Kidney capillary endothelial cell (primary cell): ENCODE measurements around the gene KCTD21.

Source experiments
- DNase-seq: peaks from one replicate; pipeline ENCODE4 v3.0.0-alpha.2; 2018; ENCODE audit warnings: low spot score

Gene KCTD21

GRCh38 chr11:78218707-78219492 lies 30.5 kb upstream of the KCTD21 start:
- DNase-seq, result no peak

DNA sequence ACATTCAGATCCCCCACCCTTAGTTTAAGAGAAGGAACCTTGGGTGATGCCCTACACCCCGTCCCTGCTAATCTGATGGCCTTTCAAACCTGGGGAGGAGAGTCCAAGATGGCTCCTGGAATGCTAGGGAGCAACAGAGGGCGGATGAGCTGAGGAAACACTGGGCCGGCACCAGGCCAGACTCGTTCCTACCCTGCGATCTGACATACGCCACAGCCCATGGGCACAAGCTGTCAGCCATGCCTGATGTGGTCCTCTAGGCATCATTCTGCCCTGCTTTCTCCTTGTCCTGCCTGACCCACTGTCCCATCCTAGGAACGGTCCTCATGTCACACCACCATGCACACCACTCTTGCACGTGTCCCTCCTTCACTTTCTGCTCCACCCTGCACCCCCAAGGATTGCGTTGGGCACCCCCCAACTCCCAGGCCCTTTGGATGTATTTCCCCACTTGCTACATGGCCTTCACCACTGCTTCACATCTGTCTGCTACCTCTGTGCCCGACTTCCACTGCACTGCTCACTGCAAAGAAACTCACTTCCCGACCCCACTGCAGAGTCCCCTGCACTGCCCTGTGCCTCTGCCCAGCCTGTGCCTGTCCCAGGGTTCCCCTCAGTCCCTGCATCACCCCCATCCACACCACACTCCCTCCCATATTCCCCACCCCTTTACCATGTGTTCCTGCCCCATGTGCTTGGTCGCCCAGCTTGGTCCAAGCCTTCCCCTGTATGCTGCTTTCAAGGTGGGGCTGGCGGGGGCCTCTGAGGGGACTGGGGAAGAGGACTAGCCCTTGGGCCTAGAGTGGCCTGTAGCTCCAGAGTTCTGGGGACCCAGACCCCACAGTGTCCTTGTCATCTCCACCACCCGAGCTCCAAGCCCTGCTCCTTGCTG lies 29.5 kb upstream of the KCTD21 start:
- no peak for DNase-seq

DNA sequence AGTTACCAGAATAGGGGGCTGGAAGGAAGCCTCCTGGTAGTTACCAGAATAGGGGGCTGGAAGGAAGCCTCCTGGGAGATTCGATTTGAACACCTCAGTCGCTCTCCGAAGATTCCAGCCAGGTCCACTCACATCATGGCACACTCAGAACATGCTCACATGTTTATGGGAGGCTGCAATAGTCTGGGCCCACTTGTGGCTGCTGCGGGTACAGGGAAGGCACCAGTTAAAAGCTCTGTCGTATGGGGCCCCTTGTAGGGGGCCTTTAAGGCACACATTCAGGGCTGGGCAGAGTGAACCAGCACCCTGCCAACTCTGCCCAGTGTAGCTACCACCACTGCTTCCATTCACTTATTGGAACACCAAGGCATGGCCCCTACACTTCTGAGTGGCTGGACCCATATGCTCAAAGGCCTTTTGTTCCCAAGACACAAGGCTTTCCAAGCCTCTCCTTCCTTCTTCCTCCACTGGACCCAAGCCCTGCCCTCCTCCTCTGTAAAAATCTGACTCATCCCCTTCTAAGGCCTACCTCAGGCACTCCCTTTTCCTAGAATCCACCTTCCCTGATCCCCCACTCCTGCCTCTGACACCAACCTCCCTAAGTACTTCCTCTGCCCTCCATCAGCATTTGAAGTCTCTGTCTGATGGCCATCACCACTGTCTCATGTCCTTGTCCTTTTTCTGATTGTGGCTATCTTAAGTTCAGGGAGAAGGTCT lies 28.3 kb upstream of the KCTD21 start:
- DNase-seq, result no peak

DNA sequence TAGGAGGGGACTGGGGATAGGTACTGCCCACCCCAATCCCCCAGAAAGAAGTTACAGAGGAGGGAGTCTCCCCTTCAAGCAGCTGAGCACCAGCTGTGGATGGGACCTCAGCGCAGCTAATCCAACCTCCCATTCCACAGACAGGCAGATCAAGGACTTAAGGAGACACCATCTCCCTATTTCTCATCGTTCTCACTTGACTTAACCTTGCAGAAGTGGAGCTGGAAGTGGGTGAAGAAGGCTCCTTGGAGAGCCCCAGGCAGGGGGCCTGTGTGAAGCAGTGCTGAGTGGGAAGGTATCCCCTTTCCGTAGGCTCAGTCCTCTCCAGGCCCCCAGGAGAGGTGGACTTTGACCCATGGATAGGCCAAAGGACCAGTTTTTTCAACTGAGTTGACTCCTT lies 27.6 kb upstream of the KCTD21 start:
- no peak for DNase-seq

GRCh38 chr11:78214331-78215194 lies 26.1 kb upstream of the KCTD21 start:
- no peak for DNase-seq

- DNase-seq, result no peak
These were observed 25.3 kb upstream of the KCTD21 start for GRCh38 chr11:78213526-78214330.

GRCh38 chr11:78212586-78213371 lies 24.4 kb upstream of the KCTD21 start:
- DNase-seq, result no peak

GRCh38 chr11:78211565-78211964 lies 23.1 kb upstream of the KCTD21 start:
- DNase-seq, result no peak

DNA sequence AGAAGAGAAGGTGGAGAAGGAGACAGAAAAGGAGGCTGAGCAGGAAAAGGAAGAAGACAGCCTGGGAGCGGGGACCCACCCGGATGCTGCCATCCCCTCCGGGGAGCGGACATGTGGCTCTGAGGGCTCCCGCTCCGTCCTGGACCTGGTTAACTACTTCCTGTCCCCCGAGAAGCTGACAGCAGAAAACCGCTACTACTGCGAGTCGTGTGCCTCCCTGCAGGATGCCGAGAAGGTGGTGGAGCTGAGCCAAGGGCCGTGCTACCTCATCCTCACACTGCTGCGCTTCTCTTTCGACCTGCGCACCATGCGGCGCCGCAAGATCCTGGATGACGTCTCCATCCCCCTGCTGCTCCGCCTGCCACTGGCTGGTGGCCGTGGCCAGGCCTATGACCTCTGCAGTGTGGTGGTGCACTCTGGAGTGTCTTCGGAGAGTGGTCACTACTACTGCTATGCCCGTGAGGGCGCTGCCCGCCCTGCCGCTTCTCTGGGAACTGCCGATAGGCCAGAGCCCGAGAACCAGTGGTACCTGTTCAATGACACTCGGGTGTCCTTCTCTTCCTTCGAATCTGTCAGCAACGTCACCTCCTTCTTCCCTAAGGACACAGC lies 21.7 kb upstream of the KCTD21 start:
- DNase-seq, result no peak

DNA sequence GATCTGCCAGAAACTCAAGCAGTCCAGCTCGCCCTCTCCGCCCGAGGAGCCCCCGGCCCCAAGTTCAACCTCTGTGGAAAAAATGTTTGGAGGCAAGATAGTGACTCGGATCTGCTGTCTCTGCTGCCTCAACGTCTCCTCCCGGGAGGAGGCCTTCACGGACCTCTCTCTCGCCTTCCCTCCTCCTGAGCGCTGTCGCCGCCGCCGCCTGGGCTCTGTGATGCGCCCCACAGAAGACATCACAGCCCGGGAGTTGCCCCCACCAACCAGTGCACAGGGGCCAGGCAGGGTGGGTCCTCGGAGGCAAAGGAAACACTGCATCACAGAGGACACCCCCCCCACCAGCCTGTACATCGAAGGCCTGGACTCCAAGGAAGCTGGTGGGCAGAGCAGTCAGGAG lies 21.1 kb upstream of the KCTD21 start:
- no peak for DNase-seq

- DNase-seq, result no peak
These were observed 20.1 kb upstream of the KCTD21 start for GRCh38 chr11:78208257-78209165.

- DNase-seq, result no peak
These were observed 19.3 kb upstream of the KCTD21 start for GRCh38 chr11:78207532-78208256.

GRCh38 chr11:78205691-78206090 lies 17.3 kb upstream of the KCTD21 start:
- no peak for DNase-seq

DNA sequence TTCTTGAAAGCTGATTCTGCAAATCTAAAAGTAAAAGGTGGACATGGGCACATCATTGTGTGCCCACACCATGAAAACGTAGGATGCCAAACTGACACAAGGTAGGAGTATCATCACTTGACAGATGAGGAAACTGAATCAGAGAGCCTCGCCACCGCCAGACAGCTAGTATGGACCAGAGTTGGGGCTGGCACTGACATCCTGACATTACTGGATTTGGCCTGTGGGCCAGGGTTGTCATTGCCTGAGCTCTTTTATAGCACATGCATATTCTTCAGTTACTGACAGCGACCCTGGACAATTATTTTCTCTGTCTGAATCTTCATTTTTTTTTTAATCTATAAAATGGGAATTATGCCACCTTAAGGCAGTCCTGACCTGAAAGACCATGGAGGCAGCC lies 16.8 kb upstream of the KCTD21 start:
- no peak for DNase-seq

DNA sequence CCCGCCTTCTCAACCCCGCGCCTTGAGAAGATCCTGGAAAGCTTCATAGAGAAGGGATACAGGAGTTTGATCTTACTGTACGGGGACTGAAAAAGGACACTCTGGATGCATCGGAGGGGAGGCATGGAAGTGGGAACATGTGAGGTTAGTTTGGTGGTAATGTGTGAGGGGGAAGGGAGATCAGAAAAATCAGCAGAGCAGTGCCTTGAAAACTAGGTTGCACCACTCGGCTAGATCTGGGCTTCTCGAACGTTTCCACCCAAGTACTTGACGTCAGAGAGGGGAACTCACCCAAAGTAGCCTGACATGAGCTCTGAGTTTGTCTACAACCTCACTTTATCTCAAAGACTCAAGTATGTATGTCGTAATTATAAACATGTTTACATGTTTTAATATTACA lies 14.8 kb upstream of the KCTD21 start:
- no peak for DNase-seq

DNA sequence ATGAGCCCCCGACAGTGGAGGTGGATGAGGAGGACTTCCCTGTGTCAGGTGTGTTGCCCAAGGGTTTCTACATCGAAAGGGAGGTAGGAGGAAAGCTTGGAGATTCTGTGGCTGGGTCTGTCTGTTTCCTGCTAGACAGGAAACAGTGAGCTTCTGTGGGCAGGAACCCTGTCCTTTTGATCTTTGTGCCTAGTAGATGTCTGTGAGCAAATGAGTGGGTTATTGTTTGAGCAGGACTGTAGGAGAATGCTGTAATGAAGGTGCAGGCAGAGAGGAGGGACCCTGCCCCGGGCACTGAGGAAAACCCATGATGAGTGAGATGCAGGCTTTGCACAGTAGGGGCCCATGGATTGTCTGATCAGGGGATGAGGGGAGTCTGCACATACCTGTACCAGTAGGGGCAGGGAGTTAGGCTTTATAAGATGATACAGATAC lies 14.3 kb upstream of the KCTD21 start:
- DNase-seq, result peak; percentile 42

GRCh38 chr11:78201096-78201818 lies 12.8 kb upstream of the KCTD21 start:
- DNase-seq, result no peak
